IMR-90 (cell line): ENCODE results near the gene ADAMTSL1.

Experiments
- BHLHE40 ChIP-seq: fragments of 150-350 bp; IDR thresholded peaks from 2 replicates; pipeline ENCODE4 v1.6.1; 2016; ENCODE audit warnings: mild to moderate bottlenecking, low read depth, low read length
- CEBPB ChIP-seq: IDR thresholded peaks from 2 replicates; pipeline ENCODE4 v1.6.1; 2012; ENCODE audit warnings: low read depth, low read length, improper control_type of control experiment
- CTCF ChIP-seq: conservative IDR thresholded peaks from 2 replicates; pipeline ENCODE4 v1.5.1; 2012; ENCODE audit warnings: mild to moderate bottlenecking, low read depth, low read length, improper control_type of control experiment
- MAFK ChIP-seq: IDR thresholded peaks from 2 replicates; pipeline ENCODE4 v1.6.1; 2012; ENCODE audit warnings: low read depth, low read length, improper control_type of control experiment
- MXI1 ChIP-seq: IDR thresholded peaks from 2 replicates; pipeline ENCODE4 v1.6.1; 2012; ENCODE audit warnings: low read depth, mild to moderate bottlenecking, low read length, moderate library complexity, borderline replicate concordance
- NFE2L2 ChIP-seq: fragments of 150-350 bp; IDR thresholded peaks from 2 replicates; pipeline ENCODE4 v1.6.1; 2016; ENCODE audit warnings: low read depth, mild to moderate bottlenecking, low read length
- POLR2A ChIP-seq: IDR thresholded peaks from 2 replicates; pipeline ENCODE4 v1.6.1; 2012; ENCODE audit warnings: mild to moderate bottlenecking, low read depth, low read length
- RCOR1 ChIP-seq: IDR thresholded peaks from 2 replicates; pipeline ENCODE4 v1.6.1; 2012; ENCODE audit warnings: mild to moderate bottlenecking, low read length, improper control_type of control experiment; ENCODE audit not compliant: insufficient replicate concordance
- USF2 ChIP-seq: fragments of 150-350 bp; IDR thresholded peaks from 2 replicates; pipeline ENCODE4 v1.6.1; 2017; ENCODE audit warnings: mild to moderate bottlenecking, antibody characterized with exemption, low read length, low read depth

- TF ChIP-seq CTCF = no peak
- TF ChIP-seq MXI1 = no peak
- TF ChIP-seq POLR2A = no peak
- no peak for TF ChIP-seq RCOR1
- TF ChIP-seq BHLHE40 = no peak
- TF ChIP-seq USF2 = no peak
- TF ChIP-seq CEBPB = peak; percentile 54
- no peak for TF ChIP-seq MAFK
- TF ChIP-seq NFE2L2 = no peak
These were observed 52.7 kb downstream of the ADAMTSL1 start for GRCh38 chr9:18526685-18527084.
